Hindlimb muscle (tissue), 1 donor: ENCODE measurements around the gene PAQR4. TPM values are rescaled to one million over a fixed set of nuclear protein-coding genes. Genes with fewer than 3 reads are reported as not detected.

Source experiments
- DNase-seq: peaks from one replicate; pipeline ENCODE4 v3.0.0-alpha.2; 2013
- polyA plus RNA-seq: library from polyadenylated mRNA; unstranded; fragments of 120-200 nt; gene quantifications from one replicate; pipeline ENCODE4 v1.2.1, GENCODE V29; 2013; ENCODE audit not compliant: insufficient read length

Gene PAQR4
- polyA plus RNA-seq, 1 donor = 7.0 TPM

GRCh38 chr16:3007957-3008689 lies 39.0 kb downstream of the PAQR4 start:
- DNase-seq = no peak

DNA sequence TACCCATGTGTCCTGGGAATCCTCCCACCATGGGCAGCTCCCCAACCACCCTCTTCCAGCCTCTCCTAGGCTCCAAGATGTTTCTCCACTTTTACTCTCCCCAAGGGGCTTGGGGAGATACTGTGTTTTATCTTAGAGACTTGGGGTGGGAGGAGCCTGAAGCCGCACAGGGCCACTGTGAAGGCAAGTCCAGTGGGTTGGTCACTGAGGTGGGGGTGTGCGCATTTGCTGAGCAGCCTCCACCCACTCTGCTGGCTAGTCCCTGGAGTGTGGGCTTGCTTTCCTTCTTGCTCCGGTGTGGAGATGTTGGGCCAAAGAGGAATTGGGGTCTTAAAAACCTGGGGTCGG lies 39.5 kb downstream of the PAQR4 start:
- no peak for DNase-seq

DNA sequence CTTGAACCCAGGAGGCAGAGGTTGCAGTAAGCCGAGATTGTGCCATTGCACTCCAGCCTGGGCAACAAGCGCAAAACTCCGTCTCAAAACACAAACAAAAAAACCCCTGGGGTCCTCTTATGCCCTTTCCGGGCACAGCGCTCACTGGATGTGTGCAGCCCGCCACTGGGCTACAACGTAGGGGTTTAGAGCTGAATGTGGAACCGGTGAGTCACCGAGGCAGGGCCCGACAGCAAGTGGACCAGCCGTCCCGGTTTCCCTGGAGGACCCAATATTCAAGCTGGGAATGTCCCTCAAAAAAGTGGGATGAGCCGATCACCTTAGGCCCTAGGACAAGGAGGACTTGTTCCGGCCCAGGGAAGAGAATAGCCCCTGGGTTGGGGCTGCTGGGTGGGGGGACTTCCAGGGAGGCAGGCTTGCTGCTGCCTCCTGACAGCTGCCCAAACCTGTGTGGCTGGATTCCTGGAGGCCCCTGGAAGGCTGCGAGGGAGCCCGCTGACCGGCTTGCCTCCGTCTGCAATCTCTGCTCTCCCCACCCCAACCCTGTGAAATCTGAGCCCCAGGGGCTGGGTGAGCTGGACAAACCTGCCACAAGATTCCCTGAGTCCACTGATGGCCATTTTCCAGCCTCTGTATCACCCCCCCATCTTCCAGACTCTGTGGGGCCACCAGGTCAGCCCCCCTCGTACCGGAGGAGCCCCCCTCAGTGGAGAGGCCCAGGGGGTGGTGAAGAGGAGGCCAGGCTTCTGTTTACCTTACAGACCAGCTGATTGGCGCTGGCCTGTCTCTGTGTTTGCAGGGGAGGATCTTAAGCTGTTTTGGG lies 40.6 kb downstream of the PAQR4 start:
- no peak for DNase-seq

DNA sequence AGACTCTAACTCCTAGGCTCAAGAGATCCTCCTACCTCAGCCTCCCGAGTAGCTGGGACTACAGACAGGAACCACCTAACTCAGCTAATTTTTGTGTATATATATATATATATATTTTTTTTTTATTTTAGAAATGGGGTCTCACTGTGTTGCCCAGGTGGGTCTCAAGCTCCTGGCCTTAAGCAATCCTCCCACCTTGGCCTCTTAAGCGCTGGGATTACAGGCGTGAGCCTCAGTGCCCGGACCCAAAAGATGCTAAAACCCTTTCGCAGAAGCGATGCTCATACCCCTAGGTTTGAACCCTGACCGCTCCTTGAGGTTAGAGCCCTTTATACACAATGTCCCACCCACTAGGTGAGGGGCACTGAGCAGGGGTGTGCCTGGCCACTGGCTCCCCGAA lies 41.4 kb downstream of the PAQR4 start:
- no peak for DNase-seq

GRCh38 chr16:3012246-3012645 lies 43.1 kb downstream of the PAQR4 start:
- no peak for DNase-seq

DNA sequence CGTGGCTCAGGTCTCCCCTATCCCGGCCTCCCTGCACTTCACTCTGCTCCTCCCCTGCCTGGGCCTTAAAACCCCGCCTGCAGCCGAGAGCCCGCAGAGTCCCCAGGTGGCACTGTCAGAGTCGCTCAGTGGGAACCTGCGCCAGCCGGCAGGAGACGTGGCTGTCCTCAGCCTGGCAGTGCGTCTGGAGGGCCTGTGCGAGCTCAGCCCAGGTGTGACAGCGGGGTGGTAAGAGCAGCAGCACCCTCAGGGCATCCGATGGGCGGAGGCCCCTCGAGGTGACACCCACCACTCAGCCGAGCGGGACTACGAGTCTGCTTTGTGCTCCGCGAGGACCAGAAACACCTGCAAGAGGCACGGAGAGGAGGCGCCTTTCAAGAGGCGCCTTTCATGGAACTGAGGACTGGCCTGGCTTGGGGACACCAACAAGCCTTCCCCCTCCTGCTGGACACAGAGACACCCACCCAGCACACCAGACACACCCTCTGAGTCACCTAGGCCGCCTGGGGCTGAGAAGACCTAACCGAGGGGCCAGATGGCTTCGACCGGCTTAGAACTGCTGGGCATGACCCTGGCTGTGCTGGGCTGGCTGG lies 43.8 kb downstream of the PAQR4 start, which contains the start of gene CLDN9:
Gene CLDN9 (plus strand): TSS at position 96 of the 593 bp plus-strand sequence. CDS start 440 bp downstream, at position 536.
- no peak for DNase-seq

DNA sequence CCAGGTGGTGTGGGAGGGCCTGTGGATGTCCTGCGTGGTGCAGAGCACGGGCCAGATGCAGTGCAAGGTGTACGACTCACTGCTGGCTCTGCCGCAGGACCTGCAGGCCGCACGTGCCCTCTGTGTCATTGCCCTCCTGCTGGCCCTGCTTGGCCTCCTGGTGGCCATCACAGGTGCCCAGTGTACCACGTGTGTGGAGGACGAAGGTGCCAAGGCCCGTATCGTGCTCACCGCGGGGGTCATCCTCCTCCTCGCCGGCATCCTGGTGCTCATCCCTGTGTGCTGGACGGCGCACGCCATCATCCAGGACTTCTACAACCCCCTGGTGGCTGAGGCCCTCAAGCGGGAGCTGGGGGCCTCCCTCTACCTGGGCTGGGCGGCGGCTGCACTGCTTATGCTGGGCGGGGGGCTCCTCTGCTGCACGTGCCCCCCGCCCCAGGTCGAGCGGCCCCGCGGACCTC lies 44.4 kb downstream of the PAQR4 start:
- DNase-seq = no peak

GRCh38 chr16:3013998-3014690 lies 45.0 kb downstream of the PAQR4 start:
- no peak for DNase-seq

DNA sequence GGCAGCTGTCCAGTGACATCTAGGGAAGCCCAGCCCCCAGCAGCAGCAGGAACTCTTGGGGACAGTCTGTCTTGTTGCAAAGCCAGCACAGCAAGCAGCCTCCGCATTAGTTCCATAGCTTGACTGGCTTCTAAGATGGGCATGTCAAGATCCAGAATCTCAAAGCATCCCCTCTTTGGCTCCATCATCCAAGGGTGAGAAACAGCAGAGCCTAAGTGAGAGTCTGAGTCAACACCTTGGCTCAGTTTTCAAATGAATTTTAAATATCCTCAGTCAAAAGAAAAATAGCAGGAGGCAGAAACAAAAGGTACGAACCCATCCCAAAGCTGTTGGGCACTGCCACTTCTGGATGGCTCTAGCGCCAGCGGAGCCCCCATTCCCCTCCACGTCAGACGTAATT lies 45.8 kb downstream of the PAQR4 start:
- no peak for DNase-seq

DNA sequence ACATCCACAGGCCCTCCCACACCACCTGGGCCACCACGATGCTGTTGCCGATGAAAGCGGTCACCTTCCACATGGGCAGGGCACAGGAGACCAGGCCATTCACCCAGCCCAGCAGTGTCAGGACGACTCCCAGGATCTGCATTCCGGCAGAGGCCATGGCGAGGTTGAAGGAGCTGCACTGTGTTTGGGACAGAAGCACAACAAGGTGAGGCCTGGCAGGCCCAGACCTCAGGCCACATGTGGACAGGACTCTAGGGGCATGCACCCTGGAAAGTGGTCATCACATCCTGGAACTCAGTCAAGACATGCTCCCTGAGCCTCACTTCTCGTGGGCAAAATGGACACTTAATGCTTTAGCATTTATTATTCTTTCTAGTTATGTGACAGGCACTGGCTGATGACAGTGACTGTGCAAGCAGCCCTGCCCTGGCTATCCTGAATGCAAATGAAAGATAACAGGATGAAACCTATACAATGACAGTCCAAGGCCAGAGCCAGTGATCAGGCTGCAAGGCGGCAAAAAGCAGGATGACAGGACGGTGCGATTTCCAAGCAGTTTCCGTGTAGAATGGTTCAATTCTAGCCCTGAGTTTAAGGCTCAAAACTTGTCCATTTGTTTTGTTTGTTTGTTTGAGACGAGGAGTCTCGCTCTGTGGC lies 46.8 kb downstream of the PAQR4 start:
- DNase-seq = no peak

- DNase-seq = no peak
Observed at GRCh38 chr16:3017344-3017743, 48.2 kb downstream of the PAQR4 start.

GRCh38 chr16:3017794-3018506 lies 48.8 kb downstream of the PAQR4 start, which contains the start of gene CLDN6:
TSS of gene CLDN6 (minus strand) at chr16:3018183. CDS start at chr16:3016021, 2,162 bp downstream.
- DNase-seq = no peak

- DNase-seq = no peak
Observed at GRCh38 chr16:3019594-3020246, 50.6 kb downstream of the PAQR4 start.

- peak; percentile 80 for DNase-seq
Observed at GRCh38 chr16:3020247-3020603, 51.1 kb downstream of the PAQR4 start, which contains the start of gene TNFRSF12A. TSS of gene TNFRSF12A (plus strand) at chr16:3020368. CDS start at chr16:3020398, 30 bp downstream.

GRCh38 chr16:3020604-3021448 lies 51.7 kb downstream of the PAQR4 start:
- peak; percentile 55 for DNase-seq

- peak; percentile 70 for DNase-seq
Observed at GRCh38 chr16:3021449-3022207, 52.5 kb downstream of the PAQR4 start.

- DNase-seq = peak; percentile 89
Observed at GRCh38 chr16:3022208-3022683, 53.1 kb downstream of the PAQR4 start.

DNA sequence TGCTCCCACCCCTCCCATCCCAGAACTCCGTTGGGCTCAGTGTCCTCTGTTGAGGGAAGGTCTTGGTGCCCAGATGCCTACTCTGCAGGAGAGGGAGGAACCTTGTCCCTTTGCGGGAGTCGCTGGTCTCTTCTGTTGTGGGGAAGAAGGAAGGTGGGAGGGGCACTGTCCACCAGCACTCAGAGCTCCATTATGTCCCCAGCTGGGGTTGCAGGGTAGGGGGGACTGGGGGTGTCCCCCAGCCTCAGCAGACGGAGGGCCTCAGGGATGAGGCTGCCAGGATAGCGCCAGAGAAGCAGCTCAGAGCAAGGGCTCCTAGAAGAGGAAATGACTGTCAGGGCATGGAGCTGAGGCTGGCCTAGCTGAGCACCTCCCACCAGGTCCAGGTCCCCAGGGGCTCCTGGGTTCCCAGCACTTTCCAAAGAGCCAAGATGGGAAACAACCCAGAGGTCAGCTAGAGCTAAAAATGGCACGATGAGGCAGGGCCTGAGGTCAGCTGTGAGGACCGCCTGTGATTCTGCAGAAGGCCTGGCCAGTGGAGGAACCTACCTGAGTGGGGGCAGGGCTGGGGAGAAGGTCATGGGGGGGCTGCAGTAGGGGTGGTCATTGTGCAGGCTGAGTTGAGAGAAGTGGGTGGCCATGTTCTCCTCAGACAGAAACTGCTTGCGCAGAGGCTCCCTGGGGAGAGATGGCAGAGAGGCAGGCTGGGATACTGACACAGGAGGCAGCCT lies 53.7 kb downstream of the PAQR4 start:
- no peak for DNase-seq
